DMS153 treated with DMSO at 0.1 percent for 48 hours (cell line): ENCODE data around the gene ADAM30.
"Not testable (repeated sequence)": the region's sequence is repeated elsewhere in the genome, so short reads cannot be mapped to it uniquely, and the experiment has no call there.

Experiments used
- DNase-seq: peaks from one replicate; lab custom pipeline; 2025; ENCODE audit not compliant: unreplicated experiment; lab: John Stamatoyannopoulos, UW

Gene ADAM30

GRCh38 chr1:119879510-119880434, 16.5 kb downstream of the ADAM30 start:
- no peak for DNase-seq

- DNase-seq: no peak
These were observed 18.1 kb downstream of the ADAM30 start for GRCh38 chr1:119878171-119878570.

GRCh38 chr1:119874186-119874585, 22.1 kb downstream of the ADAM30 start:
- DNase-seq: no peak

- DNase-seq: no peak
These were observed 22.9 kb downstream of the ADAM30 start for GRCh38 chr1:119873135-119874015.

- no peak for DNase-seq
These were observed 24.4 kb downstream of the ADAM30 start for GRCh38 chr1:119871881-119872280.

- peak; percentile 65 for DNase-seq
These were observed 25.3 kb downstream of the ADAM30 start for GRCh38 chr1:119870917-119871596.

GRCh38 chr1:119869995-119870394, 26.3 kb downstream of the ADAM30 start:
- no peak for DNase-seq

GRCh38 chr1:119868176-119868575, 28.1 kb downstream of the ADAM30 start:
- no peak for DNase-seq

GRCh38 chr1:119866451-119866850, 29.9 kb downstream of the ADAM30 start:
- DNase-seq: no peak

- no peak for DNase-seq
These were observed 30.7 kb downstream of the ADAM30 start for GRCh38 chr1:119865627-119866026.

- no peak for DNase-seq
These were observed 34.0 kb downstream of the ADAM30 start for GRCh38 chr1:119862276-119862675.

GRCh38 chr1:119861547-119861946, 34.8 kb downstream of the ADAM30 start:
- no peak for DNase-seq

GRCh38 chr1:119859647-119860046, 36.7 kb downstream of the ADAM30 start:
- DNase-seq: no peak

GRCh38 chr1:119858556-119859214, 37.6 kb downstream of the ADAM30 start:
- DNase-seq: not testable (repeated sequence)

- no peak for DNase-seq
These were observed 38.2 kb downstream of the ADAM30 start for GRCh38 chr1:119858126-119858525.

GRCh38 chr1:119853155-119853554, 43.2 kb downstream of the ADAM30 start:
- DNase-seq: no peak

GRCh38 chr1:119844206-119844605, 52.1 kb downstream of the ADAM30 start:
- not testable (repeated sequence) for DNase-seq
